Activated CD4-positive, alpha-beta T cell treated with anti-CD3 and anti-CD28 coated beads, Interleukin-2, amount 10 ng/mL, durations not matched to agents 7 days and 5 days (primary cell): ENCODE results near the gene PCDHA10. TPM values are rescaled to one million over a fixed set of nuclear protein-coding genes. Genes with fewer than 3 reads are reported as not detected.

ENCODE experiments used
- CTCF ChIA-PET: fragments of 350-600 bp; sonication (Branson Sonifier 250); formaldehyde crosslinking; loops from one replicate; lab custom pipeline; 2021; ENCODE audit warnings: antibody characterized with exemption; lab: Charles Lee
- POLR2A ChIA-PET: fragments of 350-600 bp; sonication (Branson Sonifier 250); formaldehyde crosslinking; loops from one replicate; lab custom pipeline; 2021; ENCODE audit warnings: antibody characterized with exemption; lab: Charles Lee
- DNase-seq: peaks from one replicate; pipeline ENCODE4 v3.0.0-alpha.2; 2020
- H3K27ac Mint-ChIP-seq: one replicate; pipeline ENCODE4 v1.8.0; 2021; ENCODE audit warnings: mild to moderate bottlenecking, moderate library complexity, mixed read lengths
- H3K27me3 Mint-ChIP-seq: one replicate; pipeline ENCODE4 v1.8.0; 2021; ENCODE audit warnings: mixed read lengths
- H3K36me3 Mint-ChIP-seq: one replicate; pipeline ENCODE4 v1.8.0; 2021; ENCODE audit warnings: low read depth, mixed read lengths
- H3K4me1 Mint-ChIP-seq: one replicate; pipeline ENCODE4 v1.8.0; 2021; ENCODE audit warnings: mixed read lengths
- H3K4me3 Mint-ChIP-seq: one replicate; pipeline ENCODE4 v1.8.0; 2021; ENCODE audit warnings: mild to moderate bottlenecking, moderate library complexity, mixed read lengths
- H3K9me3 Mint-ChIP-seq: one replicate; pipeline ENCODE4 v1.8.0; 2021; ENCODE audit warnings: mixed read lengths
- total RNA-seq, 2 experiments: library from RNA; stranded (reverse); gene quantifications; one replicate each; pipeline ENCODE4 v1.2.3, GENCODE V29; 2021

Gene PCDHA10
- total RNA-seq, 2 experiments from 2014 or later, result not detected

- no peaks in the 10 kb centered on the region for H3K36me3 Mint-ChIP-seq
- POLR2A ChIA-PET, result no interaction called here
- DNase-seq, result no peak
- no peak overlapping the region for H3K4me3 Mint-ChIP-seq
- H3K27me3 Mint-ChIP-seq, result peaks cover 4% of the 10 kb centered on the region
- no peaks in the 10 kb centered on the region for H3K4me1 Mint-ChIP-seq
- H3K9me3 Mint-ChIP-seq, result peaks cover 16% of the 10 kb centered on the region
- H3K27ac Mint-ChIP-seq, result no peak overlapping the region
- CTCF ChIA-PET, result interaction anchor here (0.7 kb wide), 1 partner anchor 516 kb away, joined by 3 read pairs; no protein-coding TSS in a partner anchor
Observed at GRCh38 chr5:140883927-140884697, 28.4 kb downstream of the PCDHA10 start.

- CTCF ChIA-PET, result no interaction called here
- Mint-ChIP-seq H3K4me1 (no peaks in the 10 kb centered on the region), H3K36me3 (no peaks in the 10 kb centered on the region), H3K4me3 (no peak overlapping the region), H3K27me3 (no peaks in the 10 kb centered on the region), H3K27ac (no peak overlapping the region), H3K9me3 (peaks cover 6% of the 10 kb centered on the region)
- POLR2A ChIA-PET, result no interaction called here
- DNase-seq, result no peak
Observed at GRCh38 chr5:140916325-140916724, 60.6 kb downstream of the PCDHA10 start.

Other genes with a start within 250 kb of the PCDHA10 start
- under 1 TPM; 0.21 to 0.37 TPM for gene CD14, start 222.7 kb upstream of the PCDHA10 start, total RNA-seq
- gene TMCO6, start 216.4 kb upstream of the PCDHA10 start, total RNA-seq, result 10 to 100 TPM; 33.5 to 38.8 TPM
- gene NDUFA2, start 208.3 kb upstream of the PCDHA10 start, total RNA-seq, result 10 to 100 TPM; 76.3 to 79.9 TPM
- gene IK, start 208.1 kb upstream of the PCDHA10 start, total RNA-seq, result 100 to 1,000 TPM; 121 to 161 TPM
- gene WDR55, start 191.0 kb upstream of the PCDHA10 start, total RNA-seq, result 10 to 100 TPM; 33.7 to 37.1 TPM
- gene DND1, start 182.3 kb upstream of the PCDHA10 start, total RNA-seq, result 1 to 10 TPM; 2.0 to 2.2 TPM
- gene HARS1, start 164.5 kb upstream of the PCDHA10 start, total RNA-seq, result 10 to 100 TPM; 71.5 to 76.5 TPM
- gene HARS2, start 164.4 kb upstream of the PCDHA10 start, total RNA-seq, result 10 to 100 TPM; 32.7 to 34.2 TPM
- gene ZMAT2, start 155.4 kb upstream of the PCDHA10 start, total RNA-seq, result 10 to 100 TPM; 52.4 to 61.3 TPM
- not detected for gene PCDHA1, start 69.8 kb upstream of the PCDHA10 start, total RNA-seq
- not detected for gene PCDHA2, start 61.0 kb upstream of the PCDHA10 start, total RNA-seq
- gene PCDHA3, start 54.8 kb upstream of the PCDHA10 start, total RNA-seq, result not detected
- not detected for gene PCDHA4, start 48.8 kb upstream of the PCDHA10 start, total RNA-seq
- not detected for gene PCDHA5, start 34.3 kb upstream of the PCDHA10 start, total RNA-seq
- not detected for gene PCDHA6, start 27.9 kb upstream of the PCDHA10 start, total RNA-seq
- gene PCDHA7, start 21.6 kb upstream of the PCDHA10 start, total RNA-seq, result not detected
- not detected for gene PCDHA8, start 14.7 kb upstream of the PCDHA10 start, total RNA-seq
- not detected for gene PCDHA9, start 7.5 kb upstream of the PCDHA10 start, total RNA-seq
- not detected for gene PCDHA11, start 13.1 kb downstream of the PCDHA10 start, total RNA-seq
- not detected for gene PCDHA12, start 19.4 kb downstream of the PCDHA10 start, total RNA-seq
- gene PCDHA13, start 26.2 kb downstream of the PCDHA10 start, total RNA-seq, result not detected
- not detected for gene PCDHAC1, start 70.4 kb downstream of the PCDHA10 start, total RNA-seq
- not detected for gene PCDHAC2, start 110.6 kb downstream of the PCDHA10 start, total RNA-seq
- not detected for gene PCDHB1, start 195.5 kb downstream of the PCDHA10 start, total RNA-seq
- gene PCDHB2, start 238.7 kb downstream of the PCDHA10 start, total RNA-seq, result not detected
- not detected for gene PCDHB3, start 244.6 kb downstream of the PCDHA10 start, total RNA-seq